HG02588 (cell line): ENCODE results near the gene TMPRSS9.

ENCODE experiments used
- ATAC-seq: cut with Tn5 transposase; IDR thresholded peaks from one replicate; pipeline ENCODE4 v1.9.1; 2021; ENCODE audit warnings: mild to moderate bottlenecking, moderate library complexity; ENCODE audit not compliant: unreplicated experiment

Gene TMPRSS9

DNA sequence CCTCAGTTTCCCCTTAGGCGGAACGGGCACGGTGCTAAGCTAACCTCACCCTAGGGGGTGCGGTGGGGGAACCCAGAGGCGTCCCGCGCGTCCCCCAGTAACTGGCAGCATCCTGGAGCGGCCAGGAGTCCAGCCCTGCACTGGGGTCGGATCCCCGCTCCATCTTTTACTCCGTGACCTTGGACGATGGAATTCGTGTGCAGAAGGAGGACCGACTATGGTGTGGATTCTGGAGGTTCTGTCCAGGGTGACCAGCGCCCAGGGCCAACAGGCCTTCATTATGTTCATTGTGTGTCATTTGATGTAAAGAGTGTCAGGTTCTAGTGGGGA, 31.0 kb upstream of the TMPRSS9 start:
- ATAC-seq: no peak

DNA sequence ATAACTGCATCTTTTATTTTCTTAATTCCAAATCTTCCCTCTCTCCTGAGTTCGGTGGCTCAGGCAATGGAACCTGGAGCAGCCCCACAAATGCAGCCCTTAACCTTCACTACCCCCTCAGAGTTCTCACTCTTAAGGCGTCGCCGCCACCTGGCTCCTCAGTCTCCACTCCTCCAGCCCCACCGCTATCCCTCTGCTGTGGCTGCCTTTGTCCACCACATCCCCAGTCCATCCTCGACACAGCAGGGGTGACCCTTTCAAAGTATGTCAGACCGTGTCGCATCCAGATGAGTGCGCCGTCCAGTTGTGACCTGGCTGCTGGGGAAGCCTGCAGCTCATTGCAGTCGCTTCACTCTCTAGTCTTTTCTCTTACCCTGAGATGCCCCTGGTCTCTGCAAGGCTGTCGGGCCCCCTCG, 30.6 kb upstream of the TMPRSS9 start:
- ATAC-seq: no peak

DNA sequence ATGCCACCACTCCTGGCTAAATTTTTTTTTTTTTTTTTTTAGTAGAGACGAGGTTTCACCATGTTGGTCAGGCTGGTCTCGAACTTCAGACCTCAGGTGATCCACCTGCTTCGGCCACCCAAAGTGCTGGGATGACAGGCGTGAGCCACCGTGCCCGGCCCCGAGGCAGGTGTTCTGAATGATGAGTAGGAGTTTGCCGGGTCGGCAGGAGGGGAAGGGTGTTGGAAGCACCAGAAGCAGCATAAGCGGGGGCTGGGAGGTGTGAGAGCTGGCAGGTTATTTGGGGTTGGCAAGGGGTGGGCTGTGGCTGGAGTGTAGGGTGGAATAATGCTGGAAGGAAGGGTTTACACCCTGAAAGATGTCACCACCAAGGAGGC, 29.8 kb upstream of the TMPRSS9 start:
- ATAC-seq: no peak

DNA sequence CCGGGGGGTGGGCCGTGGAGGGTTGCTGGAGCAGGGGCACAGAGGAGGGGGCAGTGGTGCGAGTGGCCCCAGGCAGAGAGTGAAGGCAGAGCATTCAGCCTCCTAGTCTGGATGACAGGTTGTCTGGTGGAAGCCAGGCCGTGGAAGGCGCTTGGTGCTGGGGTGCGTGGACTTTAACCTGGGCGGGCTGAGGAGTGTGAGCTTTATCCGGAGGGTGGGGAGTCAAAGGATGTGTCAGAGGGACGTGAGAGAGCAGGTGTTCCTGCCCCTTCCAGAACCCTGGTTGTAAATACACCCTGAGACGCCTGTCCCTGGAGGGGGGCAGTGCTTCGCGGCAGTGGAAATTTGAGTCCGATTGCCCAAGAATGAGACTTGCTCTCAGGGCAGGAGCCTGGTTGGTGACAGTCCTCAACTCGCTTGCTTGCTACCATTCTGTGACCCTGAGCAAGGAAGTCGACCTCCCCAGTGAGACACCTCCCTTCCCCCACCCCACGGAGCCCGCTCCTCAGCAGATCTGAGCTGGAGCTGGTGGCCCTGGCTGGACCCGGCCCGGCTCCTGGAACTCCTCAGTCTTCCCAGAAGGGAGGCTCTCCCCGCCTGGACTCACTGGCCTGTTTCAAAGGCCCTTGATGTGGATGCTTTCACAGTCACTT, 29.3 kb upstream of the TMPRSS9 start:
- no peak for ATAC-seq

DNA sequence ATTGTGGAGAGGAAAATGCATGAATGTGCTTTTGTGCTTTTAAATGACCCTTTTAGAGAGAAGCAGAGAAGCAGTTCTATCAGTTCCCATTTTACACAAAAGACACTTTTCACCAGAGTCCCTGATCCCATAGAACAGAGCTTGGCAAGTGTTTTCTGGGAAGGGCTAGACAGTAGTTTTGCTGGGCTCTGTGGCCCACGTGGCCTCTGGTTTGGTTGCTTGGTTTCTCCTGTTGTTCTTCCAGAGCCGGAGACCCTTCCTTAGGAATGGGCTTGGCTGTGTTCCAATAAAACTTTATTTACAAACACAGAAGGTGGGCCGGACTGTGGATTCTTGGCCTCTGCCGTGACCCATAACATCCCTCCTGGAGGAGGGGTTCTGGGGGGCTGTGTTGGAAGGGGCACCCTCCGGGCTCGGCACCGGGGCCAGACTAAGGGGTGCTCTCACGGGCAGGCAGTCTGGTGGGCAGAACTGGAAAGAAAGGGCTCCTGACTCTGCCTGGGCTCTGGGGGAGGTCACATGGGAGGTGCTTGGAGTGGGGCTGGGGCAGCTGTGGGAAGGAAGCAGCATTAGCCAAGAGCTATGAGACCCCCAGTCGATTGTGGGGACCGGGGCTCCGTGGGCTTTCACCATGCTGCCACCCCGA, 28.3 kb upstream of the TMPRSS9 start:
- ATAC-seq: no peak

DNA sequence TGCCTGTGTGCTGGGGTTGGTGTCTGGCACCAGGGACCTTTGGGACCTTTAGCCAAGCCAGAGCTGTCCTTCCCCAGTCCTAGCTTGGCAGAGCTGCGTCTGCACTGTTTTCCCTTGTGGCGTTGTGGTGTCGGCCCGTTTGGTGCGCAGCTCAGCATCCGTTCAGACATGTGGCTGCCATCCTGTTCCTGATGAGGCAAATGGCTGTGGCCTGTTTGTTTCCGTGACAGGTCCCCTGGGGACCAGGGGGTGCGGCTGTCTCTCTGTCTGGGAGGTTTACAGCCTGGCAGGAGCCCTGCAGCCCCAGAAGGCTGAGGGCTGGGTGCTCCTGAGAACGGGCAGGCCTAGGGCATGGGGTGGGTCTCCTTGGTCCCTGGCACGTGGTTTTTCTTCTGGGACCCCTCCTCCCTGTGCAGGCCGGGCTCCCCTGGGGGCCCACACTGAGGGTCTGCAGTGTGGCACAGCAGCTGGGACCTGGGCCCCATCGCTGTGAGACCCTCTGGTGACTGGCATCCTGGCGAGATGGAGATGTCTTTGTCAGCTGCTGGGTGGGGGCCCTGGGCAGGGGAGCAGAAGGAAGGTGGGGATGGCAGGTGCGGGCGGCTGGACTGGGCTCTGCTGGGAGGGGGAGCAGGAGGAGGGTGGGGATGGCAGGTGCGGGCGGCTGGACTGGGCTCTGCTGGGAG, 27.6 kb upstream of the TMPRSS9 start:
- ATAC-seq: no peak

DNA sequence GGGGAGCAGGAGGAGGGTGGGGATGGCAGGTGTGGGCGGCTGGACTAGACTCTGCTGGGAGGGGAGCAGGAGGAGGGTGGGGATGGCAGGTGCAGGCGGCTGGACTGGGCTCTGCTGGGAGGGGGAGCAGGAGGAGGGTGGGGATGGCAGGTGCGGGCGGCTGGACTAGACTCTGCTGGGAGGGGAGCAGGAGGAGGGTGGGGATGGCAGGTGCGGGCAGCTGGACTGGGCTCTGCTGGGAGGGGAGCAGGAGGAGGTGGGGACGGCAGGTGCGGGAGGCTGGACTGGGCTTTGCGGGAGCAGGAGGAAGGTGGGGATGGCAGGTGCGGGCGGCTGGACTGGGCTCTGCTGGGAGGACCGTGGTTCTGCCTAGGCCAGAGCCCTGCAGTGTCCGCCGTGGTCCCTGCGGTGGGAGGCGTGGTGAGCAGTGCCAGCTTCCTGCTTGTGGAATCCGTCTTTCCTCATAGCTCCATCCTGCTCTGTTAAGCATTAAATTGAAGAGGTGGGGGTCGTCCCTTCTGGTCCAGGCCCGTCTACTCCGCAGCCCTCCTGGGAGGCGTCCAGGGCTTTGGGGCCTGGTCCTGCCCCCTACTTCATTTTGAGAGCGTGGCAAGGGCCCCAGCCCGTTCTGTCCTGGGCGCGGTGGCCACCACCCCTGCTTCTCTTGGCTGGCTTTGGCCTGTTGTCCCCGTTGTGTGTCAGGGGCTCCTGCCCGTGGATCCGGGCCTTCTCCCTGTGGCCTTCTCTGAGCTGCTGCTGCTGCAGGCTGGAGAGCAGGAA, 26.8 kb upstream of the TMPRSS9 start:
- ATAC-seq: no peak

DNA sequence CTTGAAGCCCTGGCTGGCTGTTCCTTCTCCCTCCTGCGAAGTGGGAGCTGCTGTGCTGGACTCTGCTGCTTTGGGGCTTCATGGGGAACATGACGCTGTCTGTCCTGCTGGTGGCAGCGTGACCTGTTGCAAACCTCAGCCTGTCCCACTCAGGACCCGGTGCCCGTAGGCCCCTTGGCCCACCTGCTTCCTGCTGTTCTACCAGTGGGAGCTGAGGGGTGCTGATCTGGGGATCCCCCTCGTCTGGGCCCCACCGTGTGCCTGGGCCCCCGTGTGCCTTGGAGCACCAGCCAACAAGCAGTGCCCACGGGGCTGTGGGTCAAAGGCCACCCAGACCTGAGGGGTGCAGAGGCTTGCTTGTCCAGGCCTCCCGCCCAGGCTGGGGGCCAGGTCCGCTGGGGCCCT, 26.3 kb upstream of the TMPRSS9 start:
- no peak for ATAC-seq

DNA sequence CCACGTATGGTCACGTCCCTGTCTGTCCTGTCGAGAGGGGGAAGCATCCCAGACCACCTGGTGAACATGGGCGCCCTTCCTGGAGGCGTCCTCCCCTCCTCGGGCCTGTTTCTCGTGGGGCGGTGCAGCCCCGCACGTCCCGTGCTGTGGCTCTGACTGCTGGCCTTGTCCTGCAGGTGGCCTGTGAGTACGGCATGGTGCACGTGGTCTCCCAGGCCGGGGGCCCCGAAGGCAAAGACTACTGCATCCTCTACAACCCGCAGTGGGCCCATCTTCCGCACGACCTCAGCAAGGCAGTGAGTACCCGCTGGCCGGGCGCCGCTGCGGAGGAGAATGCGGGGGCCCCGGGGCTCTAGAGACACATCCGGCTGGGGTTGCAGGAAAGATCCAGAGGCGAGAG, 25.6 kb upstream of the TMPRSS9 start:
- no peak for ATAC-seq

DNA sequence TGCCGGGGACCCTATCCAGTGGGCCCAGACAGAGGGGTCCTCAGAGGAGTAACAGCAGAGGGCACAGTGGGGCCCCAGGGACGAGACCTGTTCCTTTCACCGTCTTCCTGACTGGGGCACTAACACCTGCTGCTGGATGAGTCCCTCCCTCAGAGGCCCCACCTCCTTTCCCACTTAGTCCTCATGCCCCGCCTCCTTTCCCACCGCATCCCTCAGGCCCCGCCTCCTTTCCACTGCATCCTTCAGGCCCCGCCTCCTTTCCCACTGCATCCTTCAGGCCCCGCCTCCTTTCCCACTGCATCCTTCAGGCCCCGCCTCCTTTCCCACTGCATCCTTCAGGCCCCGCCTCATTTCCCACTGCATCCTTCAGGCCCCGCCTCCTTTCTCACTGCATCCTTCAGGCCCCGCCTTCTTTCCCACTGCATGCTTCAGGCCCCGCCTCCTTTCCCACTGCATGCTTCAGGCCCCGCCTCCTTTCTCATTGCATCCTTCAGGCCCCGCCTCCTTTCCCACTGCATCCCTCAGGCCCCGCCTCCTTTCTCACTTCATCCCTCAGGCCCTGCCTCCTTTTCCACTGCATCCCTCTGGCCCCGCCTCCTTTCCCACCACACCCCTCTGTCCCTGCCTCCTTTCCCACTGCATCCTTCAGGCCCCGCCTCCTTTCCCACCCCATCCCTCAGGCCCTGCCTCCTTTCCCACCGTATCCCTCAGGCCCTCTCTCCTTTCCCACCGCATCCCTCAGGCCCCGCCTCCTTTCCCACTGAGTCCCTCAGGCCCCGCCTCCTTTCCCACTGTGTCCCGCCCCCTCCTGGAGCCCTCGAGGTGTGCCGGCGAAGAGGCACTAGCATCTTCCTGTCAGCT, 24.8 kb upstream of the TMPRSS9 start:
- ATAC-seq: no peak

DNA sequence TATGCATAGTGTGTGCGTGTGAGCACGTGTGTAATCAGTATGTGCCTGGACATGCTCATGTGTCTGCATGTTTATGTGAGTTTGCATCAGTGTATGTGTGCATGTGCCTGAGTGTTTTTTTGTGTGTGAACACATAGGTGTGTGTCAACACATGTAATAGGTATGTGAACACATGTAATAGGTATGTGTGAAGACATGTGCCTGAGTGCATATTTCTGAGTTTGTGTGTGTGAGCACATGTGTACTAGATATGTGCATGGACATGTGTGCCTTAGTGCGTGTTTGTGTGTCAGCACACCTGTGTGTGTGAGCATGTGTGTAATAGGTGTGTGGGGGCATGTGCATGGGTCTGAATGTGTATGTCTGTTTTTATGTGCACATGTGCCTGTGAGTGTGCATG, 24.2 kb upstream of the TMPRSS9 start:
- ATAC-seq: no peak

DNA sequence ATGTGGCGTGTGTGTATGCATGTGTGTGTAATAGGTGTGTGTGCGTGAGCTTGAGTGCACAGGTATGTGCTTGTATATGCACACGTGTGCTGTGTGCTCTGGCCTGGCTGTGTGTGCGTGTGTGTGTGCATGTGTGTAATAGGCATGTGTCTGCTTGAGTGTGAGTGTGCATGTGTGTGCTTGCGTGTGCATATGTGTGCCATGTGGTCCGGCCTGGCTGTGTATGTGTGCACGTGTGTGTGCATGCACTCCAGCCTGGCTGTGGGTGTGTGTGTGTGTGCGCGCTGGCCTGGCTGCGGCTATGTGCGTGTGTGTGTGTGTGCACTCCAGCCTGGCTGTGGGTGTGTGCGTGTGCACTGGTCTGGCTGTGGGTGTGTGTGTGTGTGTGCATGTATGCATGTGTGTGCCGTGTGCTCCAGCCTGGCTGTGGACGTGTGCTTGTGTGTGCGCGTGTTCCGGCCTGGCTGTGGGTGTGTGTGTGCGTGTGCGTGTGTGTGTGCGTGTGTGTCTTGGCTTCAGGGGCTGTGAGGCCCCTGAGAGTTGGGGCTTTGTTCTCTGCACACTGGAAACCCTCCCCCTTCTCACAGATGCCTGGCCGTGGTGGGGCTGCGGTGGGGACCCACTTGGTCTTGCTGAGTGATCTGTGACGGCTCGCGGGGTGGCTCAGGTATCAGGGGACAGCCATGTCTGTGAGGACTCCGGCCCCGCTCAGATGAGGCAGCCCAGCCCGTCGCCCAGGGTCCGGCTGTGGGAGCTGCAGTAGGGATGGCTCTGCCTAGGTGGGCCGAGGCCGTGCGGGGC, 23.3 kb upstream of the TMPRSS9 start:
- no peak for ATAC-seq

DNA sequence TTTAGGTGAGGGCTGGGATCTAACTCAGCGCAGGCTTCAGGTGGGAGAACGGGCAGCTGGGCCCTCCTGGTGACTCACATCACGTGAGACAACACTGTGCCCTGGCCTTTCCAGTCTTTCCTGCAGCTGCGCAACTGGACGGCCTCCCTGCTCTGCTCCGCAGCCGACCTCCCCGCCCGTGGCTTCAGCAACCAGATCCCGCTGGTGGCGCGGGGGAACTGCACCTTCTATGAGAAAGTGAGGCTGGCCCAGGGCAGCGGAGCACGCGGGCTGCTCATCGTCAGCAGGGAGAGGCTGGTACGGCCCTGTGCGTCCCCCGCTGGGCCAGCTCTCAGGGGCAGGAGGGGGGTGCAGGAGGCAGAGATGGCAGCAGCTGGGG, 22.7 kb upstream of the TMPRSS9 start:
- ATAC-seq: no peak

DNA sequence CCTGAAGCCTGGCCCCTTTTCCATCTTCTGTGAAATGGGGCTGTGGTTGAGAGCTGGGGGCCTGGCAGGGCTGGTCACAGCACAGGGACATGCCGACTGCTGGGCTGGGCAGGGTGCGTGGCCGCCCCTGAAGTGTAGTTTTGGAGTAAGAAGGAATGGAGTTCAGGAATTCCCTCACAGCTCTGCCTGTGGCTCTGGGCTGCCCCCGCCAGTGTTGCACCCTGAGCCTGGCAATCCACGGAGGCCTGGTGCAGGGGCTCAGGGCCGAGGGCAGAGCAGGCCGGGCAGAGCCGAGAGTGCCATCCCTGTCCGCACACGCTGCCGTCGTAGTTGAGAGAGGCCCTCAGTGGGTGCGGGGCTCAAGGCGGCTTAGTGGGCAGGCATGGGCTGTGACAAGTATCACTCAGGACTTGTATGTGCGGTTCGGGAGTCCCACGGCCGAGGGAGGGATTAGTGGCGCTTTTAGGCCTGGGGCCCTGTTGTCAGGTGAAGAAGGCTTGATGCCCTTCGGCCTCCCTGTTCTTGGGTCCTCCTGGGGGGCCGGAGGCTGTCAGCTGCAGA, 21.9 kb upstream of the TMPRSS9 start:
- ATAC-seq: no peak

DNA sequence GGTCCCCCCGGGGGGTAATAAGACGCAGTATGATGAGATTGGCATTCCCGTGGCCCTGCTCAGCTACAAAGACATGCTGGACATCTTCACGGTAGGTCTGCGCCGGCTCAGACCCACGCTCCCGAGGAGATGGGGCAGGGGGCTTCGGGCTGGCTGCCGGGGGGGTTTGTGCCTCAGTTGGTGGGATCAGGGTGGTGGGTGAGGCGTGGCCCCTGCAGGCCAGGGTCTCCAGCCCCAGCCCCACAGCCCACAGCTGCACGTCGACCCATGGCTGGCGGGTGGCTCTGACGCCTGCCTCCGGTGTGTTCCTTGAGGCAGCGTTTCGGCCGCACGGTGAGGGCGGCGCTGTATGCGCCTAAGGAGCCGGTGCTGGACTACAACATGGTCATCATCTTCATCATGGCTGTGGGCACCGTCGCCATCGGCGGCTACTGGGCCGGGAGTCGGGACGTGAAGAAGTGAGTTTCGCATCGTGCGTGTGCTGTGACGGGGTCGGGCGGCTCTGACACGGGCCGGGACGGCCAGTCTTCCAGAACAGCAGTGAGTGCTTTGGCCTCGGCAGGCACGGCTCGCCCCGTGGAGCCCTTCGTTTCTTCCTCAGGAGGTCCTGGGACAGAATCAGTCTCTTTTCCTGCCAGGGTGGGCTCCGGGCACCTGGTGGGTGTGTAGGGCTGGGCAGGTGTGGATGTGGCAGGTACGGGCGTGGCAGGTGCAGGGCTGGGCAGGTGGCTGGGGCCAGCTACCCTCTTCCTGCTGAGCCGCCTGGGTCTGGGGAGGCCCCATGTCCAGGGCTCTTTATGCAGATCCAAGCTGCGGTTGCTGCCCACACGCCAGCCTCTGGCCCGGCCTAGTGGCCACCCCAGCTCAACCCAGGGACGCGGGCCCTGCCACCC, 21.1 kb upstream of the TMPRSS9 start:
- ATAC-seq: no peak

DNA sequence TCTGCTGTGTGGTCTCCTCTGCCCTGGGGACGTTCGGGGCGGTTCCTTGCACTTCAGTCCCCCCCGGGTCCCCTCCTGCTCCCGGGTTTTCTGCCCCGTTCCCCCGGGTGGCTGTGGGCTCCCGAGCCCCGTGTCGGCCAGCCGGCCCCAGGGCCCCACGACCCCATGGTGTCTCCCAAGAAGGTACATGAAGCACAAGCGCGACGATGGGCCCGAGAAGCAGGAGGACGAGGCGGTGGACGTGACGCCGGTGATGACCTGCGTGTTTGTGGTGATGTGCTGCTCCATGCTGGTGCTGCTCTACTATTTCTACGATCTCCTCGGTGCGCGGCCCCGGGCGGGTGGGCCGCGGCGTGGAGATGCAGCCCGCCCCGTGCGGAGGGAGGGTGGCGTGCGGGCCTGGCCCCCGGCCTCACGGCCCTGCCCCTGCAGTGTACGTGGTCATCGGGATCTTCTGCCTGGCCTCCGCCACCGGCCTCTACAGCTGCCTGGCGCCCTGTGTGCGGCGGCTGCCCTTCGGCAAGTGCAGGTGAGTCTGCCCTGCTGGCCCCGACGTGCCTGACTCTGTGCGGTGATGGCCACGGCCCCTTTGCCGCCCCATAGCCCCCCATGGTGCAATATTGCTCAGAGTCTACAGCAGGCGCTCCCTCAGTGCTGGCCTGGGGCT, 20.3 kb upstream of the TMPRSS9 start:
- ATAC-seq: no peak

DNA sequence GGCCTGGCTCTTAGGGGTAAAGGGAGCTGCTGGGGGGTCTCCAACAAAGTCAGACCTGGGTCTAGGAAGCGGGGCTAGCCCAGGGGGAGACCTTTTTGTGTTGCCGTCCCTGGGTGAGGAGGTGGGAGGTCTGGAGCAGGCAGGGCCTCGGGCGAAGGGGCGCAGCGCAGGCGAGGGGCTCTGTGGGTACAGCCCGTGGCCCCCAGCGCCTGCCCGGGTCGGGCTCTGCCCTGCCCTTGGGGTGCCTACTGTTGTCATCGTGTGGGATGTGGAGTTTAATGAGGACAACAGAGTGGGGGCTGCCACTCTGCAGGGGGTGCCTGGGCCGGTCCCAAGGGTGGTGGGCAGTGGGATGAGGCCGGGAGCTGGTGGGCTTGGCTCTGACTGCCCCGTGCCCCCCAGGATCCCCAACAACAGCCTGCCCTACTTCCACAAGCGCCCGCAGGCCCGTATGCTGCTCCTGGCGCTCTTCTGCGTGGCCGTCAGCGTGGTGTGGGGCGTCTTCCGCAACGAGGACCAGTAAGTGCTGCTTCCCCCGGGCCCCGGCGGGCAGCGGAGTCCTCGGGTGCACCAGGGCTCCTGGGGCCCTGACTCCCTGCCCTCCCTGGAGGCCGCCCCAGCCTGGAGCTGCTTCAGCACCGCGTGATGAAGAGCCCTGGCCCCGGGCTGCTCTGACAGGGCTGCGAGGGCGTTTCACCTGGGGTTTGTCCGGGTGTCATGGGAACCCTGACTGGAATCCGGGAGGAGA, 19.4 kb upstream of the TMPRSS9 start:
- no peak for ATAC-seq
